HL-60 (cell line): Measurements from ENCODE around the gene POMT2.

Experiments used
- POLR2AphosphoS5 ChIP-seq: IDR thresholded peaks from 2 replicates; pipeline ENCODE4 v1.6.1; 2012; ENCODE audit warnings: low read depth
- REST ChIP-seq: IDR thresholded peaks from 2 replicates; pipeline ENCODE4 v1.6.1; 2012; ENCODE audit warnings: low read depth; ENCODE audit not compliant: insufficient replicate concordance
- SPI1 ChIP-seq: IDR thresholded peaks from 2 replicates; pipeline ENCODE4 v1.6.1; 2012; ENCODE audit warnings: low read depth, mild to moderate bottlenecking, borderline replicate concordance
- TF ChIP-seq, protein P1 (sequence below): IDR thresholded peaks from one replicate; pipeline ENCODE4 v1.5.1; 2011; ENCODE audit warnings: low read length, control low read depth, inconsistent platforms; ENCODE audit not compliant: insufficient read depth

GRCh38 chr14:77268989-77269600 is 51.6 kb downstream of the POMT2 start:
- TF ChIP-seq POLR2AphosphoS5 (no peak), REST (no peak), SPI1 (no peak)
- TF ChIP-seq, protein P1, sequence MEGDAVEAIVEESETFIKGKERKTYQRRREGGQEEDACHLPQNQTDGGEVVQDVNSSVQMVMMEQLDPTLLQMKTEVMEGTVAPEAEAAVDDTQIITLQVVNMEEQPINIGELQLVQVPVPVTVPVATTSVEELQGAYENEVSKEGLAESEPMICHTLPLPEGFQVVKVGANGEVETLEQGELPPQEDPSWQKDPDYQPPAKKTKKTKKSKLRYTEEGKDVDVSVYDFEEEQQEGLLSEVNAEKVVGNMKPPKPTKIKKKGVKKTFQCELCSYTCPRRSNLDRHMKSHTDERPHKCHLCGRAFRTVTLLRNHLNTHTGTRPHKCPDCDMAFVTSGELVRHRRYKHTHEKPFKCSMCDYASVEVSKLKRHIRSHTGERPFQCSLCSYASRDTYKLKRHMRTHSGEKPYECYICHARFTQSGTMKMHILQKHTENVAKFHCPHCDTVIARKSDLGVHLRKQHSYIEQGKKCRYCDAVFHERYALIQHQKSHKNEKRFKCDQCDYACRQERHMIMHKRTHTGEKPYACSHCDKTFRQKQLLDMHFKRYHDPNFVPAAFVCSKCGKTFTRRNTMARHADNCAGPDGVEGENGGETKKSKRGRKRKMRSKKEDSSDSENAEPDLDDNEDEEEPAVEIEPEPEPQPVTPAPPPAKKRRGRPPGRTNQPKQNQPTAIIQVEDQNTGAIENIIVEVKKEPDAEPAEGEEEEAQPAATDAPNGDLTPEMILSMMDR, result no peak
